ENCODE results near the gene RAB4B.

Gene RAB4B

GRCh38 chr19:40797963-40798682, 20.1 kb downstream of the RAB4B start:
- Histone ChIP-seq H3K27me3 (ENCODE audit: insufficient read depth, poor library complexity, severe bottlenecking) (no peaks in the 10 kb centered on the region), H3K4me3 (replicated peaks; ENCODE audit: insufficient read depth, low read length) (peak overlapping the region; percentile 41), H3K27ac (replicated peaks) (peak overlapping the region; percentile 88)
- TF ChIP-seq CTCF (IDR thresholded peaks at IDR 0.05; ENCODE audit: insufficient read depth, low read length) (peak; percentile 17), POLR2AphosphoS5 (IDR thresholded peaks at IDR 0.05; ENCODE audit: low read depth) (peak; percentile 72), SPI1 (IDR thresholded peaks at IDR 0.05; ENCODE audit: borderline replicate concordance, low read depth) (peak; percentile 16; the same call in 1 of the 2 replicates), REST (IDR thresholded peaks at IDR 0.05; ENCODE audit: insufficient replicate concordance, low read depth) (no peak), GABPA (IDR thresholded peaks at IDR 0.05; ENCODE audit: low read depth) (no peak)
- peak; percentile 86 to 94 for DNase-seq (ENCODE audit: low read depth in 1 of 2, low spot score in 1 of 2)

- DNase-seq (ENCODE audit: low read depth in 1 of 2, low spot score in 1 of 2) = peak; percentile 98 to 100
- peak within 1 kb of the TSS; percentile 90 for H3K4me3 ChIP-seq (replicated peaks; ENCODE audit: insufficient read depth, low read length)
- H3K27ac ChIP-seq (replicated peaks) = peak within 1 kb of the TSS; percentile 91
- H3K27me3 ChIP-seq (ENCODE audit: insufficient read depth, poor library complexity, severe bottlenecking) = no peaks in the 10 kb centered on the region
- TF ChIP-seq REST (IDR thresholded peaks at IDR 0.05; ENCODE audit: insufficient replicate concordance, low read depth) (no peak), SPI1 (IDR thresholded peaks at IDR 0.05; ENCODE audit: borderline replicate concordance, low read depth) (no peak), GABPA (IDR thresholded peaks at IDR 0.05; ENCODE audit: low read depth) (no peak), CTCF (IDR thresholded peaks at IDR 0.05; ENCODE audit: insufficient read depth, low read length) (no peak), POLR2AphosphoS5 (IDR thresholded peaks at IDR 0.05; ENCODE audit: low read depth) (no peak; the same call in 1 of the 2 replicates)
Measured at GRCh38 chr19:40798683-40799557, 20.9 kb downstream of the RAB4B start, which contains the start of gene EGLN2. EGLN2 (plus strand) TSS chr19:40799191; CDS start chr19:40800573, 1,382 bp downstream.

GRCh38 chr19:40799558-40800338, 21.7 kb downstream of the RAB4B start:
- Histone ChIP-seq H3K27me3 (ENCODE audit: insufficient read depth, poor library complexity, severe bottlenecking) (no peaks in the 10 kb centered on the region), H3K27ac (replicated peaks) (peak overlapping the region; percentile 91), H3K4me3 (replicated peaks; ENCODE audit: insufficient read depth, low read length) (peak overlapping the region; percentile 90)
- DNase-seq (ENCODE audit: low read depth in 1 of 2, low spot score in 1 of 2) = no peak
- TF ChIP-seq SPI1 (IDR thresholded peaks at IDR 0.05; ENCODE audit: borderline replicate concordance, low read depth) (no peak), REST (IDR thresholded peaks at IDR 0.05; ENCODE audit: insufficient replicate concordance, low read depth) (no peak), GABPA (IDR thresholded peaks at IDR 0.05; ENCODE audit: low read depth) (no peak), CTCF (IDR thresholded peaks at IDR 0.05; ENCODE audit: insufficient read depth, low read length) (no peak), POLR2AphosphoS5 (IDR thresholded peaks at IDR 0.05; ENCODE audit: low read depth) (no peak)

Data from HL-60 (cell line).